Measurements from ENCODE around the gene BUB3.

Gene BUB3

GRCh38 chr10:123154092-123154710 lies at the start of gene BUB3:
Gene BUB3 (plus strand): TSS chr10:123154402. CDS start chr10:123154918, 516 bp downstream.
- peak; percentile 99 for DNase-seq (ENCODE audit: low read depth, low spot score)

GRCh38 chr10:123109466-123109865 lies 44.7 kb upstream of the BUB3 start:
- no peak for DNase-seq (ENCODE audit: low read depth, low spot score)

DNA sequence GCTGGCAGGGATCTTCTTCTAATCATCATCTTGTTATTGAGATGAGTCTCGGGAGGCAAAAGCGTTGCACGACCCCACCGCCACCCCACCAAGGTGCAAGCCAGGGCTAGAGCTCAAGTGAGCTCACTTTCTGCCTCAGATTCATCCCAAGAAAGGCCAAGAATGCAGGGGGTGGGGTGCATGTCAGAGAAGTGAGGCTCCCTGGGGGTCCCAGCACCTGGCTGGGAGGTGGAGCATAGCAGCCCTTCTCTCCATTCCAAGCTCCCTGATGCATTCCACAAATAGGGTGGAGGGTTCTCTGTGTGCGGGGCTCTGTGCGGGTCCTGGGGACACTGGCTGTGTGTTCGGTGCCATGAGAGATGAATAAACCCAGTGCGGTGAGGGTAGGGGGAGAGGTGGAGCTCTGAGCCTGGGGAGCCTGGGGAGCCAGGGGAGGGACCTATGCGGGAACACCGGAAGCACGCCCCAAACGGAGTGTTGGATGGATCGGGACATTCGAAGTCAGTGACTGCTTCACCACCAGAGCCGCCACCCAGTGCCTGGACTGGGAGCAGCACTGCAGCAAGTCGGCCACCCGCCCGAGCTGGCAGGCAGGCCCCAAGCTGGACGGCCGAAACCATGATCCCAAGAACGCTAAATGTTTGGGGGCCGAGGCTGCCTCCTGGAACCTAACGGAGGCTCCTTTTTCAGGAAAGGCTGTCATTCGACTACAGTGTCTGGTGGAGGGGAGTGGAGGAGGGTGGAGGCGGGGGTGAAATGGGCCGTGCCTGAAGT lies 36.4 kb upstream of the BUB3 start:
- no peak for DNase-seq (ENCODE audit: low read depth, low spot score)

DNA sequence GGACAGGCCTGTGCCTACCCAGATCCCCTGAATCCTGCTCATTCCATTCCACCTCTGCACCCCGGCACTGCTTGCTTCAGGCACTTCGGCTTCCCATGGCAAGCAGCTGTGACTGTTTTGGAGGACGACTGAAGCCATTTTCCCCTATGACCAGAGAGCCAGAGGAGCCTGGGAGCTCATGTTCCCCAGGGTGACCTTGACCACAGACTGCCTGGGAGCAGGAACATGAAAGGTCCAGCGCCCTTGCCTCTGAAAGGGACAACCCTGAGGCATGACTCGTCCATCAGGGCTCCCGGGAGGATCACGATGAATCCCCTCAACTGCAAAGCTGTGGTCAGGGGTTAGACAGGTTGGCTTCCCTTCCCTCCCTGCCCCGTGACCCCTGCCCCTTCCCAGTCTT lies 35.1 kb upstream of the BUB3 start:
- DNase-seq (ENCODE audit: low read depth, low spot score) = no peak

- no peak for DNase-seq (ENCODE audit: low read depth, low spot score)
These were observed 28.0 kb upstream of the BUB3 start for GRCh38 chr10:123126246-123126645.

DNA sequence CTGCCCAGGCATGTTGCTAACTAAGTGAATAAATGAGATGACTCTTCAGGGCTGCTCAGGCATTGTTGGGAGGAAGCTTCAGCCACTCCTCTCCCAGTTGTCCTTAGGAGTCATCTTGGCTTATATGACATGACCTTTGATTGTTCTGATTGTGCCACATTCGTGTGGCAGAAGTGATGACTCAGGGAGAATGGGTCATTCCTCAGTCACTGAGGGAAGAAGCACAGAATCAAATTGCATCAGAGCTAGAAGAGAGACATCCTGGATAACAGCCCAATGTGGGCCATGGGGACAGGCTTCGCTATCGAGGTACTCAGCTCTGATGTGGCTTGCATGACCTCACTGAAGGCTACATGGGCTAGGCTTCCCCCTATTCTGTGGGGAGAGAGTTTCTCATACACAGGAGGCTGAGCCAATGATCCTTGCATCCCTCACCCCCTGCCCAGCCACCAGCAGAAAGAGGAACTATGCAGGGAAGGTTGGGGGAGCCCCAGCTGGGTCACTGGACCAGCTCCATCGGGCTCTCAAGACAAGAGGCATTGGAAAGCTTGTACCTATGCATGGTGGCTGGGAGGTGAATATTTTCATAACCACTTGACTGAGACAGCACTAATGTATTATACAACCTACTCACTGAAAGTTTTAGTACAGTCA lies 24.5 kb upstream of the BUB3 start:
- DNase-seq (ENCODE audit: low read depth, low spot score) = no peak

DNA sequence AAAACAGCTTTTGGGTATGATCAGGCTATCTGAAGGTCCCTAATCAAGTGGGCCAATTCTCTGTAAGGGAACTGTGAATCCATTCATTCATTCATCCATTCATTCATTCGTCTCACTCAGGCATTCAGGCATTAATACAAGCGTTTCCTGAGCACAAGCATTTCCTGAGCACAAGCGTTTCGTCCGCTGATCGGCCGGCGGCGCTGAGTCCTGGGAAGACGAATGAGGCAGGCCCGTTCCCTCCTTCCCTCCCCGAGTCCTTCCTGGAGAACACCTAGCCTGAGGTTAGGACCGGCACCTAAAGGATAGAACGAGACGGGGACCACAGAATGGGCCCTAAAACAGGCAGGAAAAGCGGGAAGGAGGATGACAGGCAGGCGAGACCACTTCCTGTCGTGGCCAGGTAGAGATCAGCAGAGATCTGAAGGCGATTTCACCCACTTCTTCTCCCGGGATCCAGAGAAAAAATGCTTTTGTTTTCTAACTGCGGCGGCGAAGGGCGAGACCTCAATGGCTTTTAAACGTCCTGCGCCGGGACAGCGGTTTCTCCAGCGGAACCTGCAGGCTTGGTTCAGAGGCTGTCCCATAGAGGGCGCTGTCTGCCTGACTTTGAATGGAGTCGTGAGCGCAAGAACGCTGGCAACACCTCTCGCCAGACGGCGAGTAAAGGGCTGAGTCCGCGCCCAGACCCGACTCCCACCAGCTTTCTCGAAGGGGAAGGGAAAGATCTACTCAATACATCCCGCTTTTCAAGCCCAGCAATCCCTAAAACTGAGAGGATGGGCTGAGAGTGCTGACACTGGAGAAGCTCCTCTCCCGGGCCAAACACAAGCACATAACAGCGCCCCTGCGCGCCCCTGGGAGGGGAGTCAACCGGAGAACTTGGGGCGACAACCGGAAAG lies 21.4 kb upstream of the BUB3 start:
- no peak for DNase-seq (ENCODE audit: low read depth, low spot score)

DNA sequence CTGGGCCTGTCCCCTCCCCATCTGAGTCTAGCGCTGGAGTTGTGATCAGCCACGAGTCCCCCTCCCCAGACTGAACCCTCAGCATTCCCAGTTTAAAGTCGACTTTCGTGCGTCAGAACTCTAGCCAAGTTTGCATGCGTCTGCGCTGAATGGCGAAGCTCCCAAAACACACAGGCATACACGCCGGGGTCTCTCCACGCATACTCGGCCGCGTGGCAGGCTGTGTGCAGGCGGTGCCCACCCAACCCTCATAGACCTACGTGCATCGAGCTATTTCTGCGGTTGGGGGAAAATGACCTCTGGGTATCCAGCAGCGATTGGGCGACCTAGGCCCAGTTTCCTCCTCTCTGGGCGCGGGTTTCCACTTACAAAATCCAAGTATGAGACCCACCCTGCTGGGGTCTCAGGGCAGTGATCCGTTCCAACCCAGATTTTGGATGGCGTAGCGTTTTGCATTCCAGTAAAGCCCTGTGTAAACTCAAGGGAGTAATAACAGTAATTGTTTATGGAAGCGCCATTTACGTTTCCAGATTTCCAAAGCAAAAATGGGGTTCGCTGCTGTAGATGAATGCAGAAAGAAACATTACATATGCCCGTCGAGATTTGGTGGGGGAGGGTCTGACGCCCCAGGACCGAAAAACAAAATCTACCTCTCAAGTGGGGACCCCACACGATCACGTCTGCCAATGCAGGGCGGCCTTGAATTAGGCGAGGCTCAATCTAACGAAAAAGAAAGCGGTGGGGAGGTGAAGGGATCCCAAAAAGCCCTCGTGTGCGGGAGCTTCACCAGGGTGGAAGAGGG lies 20.5 kb upstream of the BUB3 start:
- no peak for DNase-seq (ENCODE audit: low read depth, low spot score)

DNA sequence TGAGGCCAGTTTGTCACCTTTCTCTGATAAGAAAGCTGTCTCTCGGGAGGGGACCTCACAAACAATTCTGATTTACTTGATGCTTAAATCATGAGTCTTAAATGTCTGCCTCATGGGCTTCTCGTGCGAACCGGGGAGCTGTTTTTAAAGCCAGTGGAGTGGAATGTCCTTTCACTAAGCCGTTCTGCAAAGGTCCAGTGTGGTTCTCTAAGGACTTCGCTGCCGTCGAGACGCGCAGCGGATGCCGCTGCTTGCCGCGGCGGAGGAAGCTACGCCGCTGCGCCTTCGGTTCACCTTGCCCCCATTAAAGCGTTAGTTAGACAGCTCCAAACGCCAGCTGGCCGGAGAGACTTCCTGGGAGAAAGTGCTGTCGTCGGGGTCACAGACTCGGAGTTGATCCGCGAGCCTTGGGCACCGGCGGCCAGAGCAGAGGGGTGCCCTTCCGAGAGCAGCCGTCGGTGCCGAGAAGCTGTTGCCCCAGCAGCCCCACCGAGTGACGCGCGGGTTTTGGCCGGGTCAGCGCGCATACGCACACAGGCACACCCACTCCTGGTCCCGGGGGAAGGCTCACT lies 19.8 kb upstream of the BUB3 start:
- DNase-seq (ENCODE audit: low read depth, low spot score) = no peak

DNA sequence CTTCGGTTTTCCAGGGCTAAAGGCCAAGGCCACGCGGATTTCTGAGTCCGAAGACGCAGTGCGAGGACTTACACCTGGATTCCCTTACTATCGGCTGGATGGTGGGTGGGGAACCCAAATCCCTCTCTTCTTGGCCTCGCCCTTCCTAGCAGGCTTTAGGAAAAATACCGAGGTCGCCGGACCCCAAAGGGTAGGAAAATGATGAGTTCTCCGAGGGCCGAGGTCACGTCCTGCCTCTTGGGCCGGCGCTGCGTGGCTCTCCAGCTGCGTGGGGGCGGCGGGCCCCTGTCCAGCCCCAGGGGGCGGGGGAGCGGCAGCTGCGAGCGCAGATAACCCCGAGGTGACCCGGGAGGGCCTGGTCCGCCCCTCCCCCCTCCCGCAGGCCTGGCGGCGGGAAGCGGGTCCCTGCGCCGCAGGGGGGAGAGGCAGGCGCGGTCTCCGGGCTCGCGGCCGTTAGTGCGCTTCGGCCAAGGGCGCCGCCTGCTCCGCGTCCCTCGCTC lies 19.2 kb upstream of the BUB3 start:
- DNase-seq (ENCODE audit: low read depth, low spot score) = no peak

GRCh38 chr10:123135415-123136141 lies 18.6 kb upstream of the BUB3 start, which contains the start of gene HMX3:
Gene HMX3 (plus strand): TSS chr10:123135970. CDS start chr10:123136051, 81 bp downstream.
- no peak for DNase-seq (ENCODE audit: low read depth, low spot score)

GRCh38 chr10:123136221-123136805 lies 17.9 kb upstream of the BUB3 start:
- DNase-seq (ENCODE audit: low read depth, low spot score) = no peak

GRCh38 chr10:123136806-123137642 lies 17.2 kb upstream of the BUB3 start:
- DNase-seq (ENCODE audit: low read depth, low spot score) = no peak

- DNase-seq (ENCODE audit: low read depth, low spot score) = no peak
These were observed 15.1 kb upstream of the BUB3 start for GRCh38 chr10:123139165-123139520.

DNA sequence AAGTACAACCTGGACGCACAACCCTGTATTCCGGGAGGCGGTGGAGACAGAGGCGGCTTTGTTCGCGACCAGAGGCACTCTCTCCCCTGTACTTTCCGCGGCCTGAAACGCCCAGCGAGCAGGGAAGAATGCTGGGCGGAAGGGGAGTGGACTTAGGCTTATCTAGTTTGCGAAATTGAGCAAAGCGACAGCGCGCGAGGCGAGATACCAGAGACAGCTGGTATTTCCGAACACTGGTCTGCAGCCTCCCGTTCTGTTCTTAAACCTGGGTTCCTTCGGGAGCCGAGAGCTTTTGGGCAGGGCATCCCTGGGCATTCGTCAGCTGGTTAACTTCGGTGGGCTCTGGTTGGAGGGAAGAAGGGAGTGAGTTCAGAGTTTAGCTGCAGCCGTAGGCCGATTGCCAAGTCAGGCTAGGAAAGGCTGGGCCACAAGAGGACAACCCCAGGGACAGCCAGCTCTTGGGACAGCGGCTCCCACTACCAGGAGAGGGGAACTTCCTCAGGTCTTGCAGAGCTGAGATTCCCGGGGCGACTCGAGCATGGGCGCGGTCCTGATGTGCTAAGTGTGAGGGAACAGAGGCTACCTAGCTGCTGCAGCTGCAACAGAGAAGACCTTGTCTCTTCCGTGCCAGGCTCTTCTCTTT lies 14.6 kb upstream of the BUB3 start:
- no peak for DNase-seq (ENCODE audit: low read depth, low spot score)

DNA sequence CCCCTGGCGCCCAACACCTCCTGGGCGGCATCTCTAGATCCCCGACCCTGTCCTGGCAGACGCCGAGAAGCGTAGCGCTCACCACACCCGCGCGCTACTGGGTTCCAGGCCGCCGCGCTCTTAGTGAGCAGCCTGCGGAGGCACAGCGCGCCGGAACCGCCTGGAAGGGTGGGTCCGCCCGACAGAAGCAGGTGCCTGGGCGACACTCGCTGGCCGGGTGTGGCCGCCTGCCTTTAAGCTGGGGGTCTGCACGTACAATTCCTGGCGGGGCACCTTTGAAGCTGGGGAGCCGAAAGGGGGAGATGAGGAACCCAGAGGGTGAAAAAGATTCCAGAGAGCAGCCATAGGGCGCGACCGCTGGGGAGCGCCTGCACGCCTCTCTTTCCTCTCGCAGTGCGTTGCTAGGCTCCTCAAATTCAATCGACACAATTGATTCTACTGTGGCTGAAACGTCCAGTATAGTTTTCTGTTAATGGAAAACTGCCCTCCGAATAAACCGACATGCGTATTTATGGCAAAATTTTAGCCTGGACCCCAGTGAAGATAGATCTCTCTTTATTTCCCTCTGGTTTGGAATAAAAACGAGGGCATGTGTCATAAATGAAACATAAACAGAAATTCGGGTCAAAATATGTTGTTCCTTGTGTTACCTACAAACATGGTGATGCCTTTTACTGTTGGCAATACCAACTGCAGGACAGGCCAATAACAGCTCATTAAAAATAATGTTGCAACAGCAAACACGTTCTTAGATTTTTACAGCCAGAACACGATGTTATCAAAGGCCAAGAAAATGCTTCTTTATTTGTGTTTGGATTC lies 13.8 kb upstream of the BUB3 start:
- DNase-seq (ENCODE audit: low read depth, low spot score) = no peak

- no peak for DNase-seq (ENCODE audit: low read depth, low spot score)
These were observed 13.2 kb upstream of the BUB3 start for GRCh38 chr10:123140983-123141390.

Data from brain pericyte (primary cell).